HCT116 (cell line): ENCODE results near the gene FOXQ1. TPM values are rescaled to one million over a fixed set of nuclear protein-coding genes. Genes with fewer than 3 reads are reported as not detected.

Experiments
- ATAC-seq: fragments of 200-7000 bp; cut with Tn5 transposase; 2 replicates; pipeline ENCODE4 v1.9.1; 2020; ENCODE audit warnings: mild to moderate bottlenecking, moderate library complexity
- BruUV-seq: library from RNA; stranded (reverse); fragments of 400-500 nt; replicated peaks from 2 replicates; lab custom pipeline; 2021; lab: Mats Ljungman, UMichigan
- CTCF ChIA-PET: fragments of 300-600 bp; sonication (Branson Sonifier 250); formaldehyde crosslinking; loops from one replicate; lab custom pipeline; 2021; ENCODE audit warnings: antibody characterized with exemption; lab: Charles Lee
- POLR2A ChIA-PET: fragments of 300-600, 350-600 bp; sonication (Branson Sonifier 250); formaldehyde crosslinking; loops from one replicate; lab custom pipeline; 2021; ENCODE audit warnings: antibody characterized with exemption; lab: Charles Lee
- RAD21 ChIA-PET, 2 experiments: fragments of 300-600 bp; sonication (Branson Sonifier 250); formaldehyde crosslinking; loops; one replicate each; lab custom pipeline; 2023; ENCODE audit warnings: low total read pairs in 2 of 2; ENCODE audit not compliant: uncharacterized antibody in 2 of 2, unreplicated experiment in 2 of 2, low non-redundant PET in 1 of 2; lab: Charles Lee
- DNase-seq: peaks from one replicate; pipeline ENCODE4 v3.0.0-alpha.2; 2010; ENCODE audit warnings: low read depth, low spot score
- H2AFZ ChIP-seq: fragments of 200-600 bp; shearing (Covaris generic), sonication (generic); 2 replicates; pipeline ENCODE4 v1.6.1; 2017; ENCODE audit warnings: low read depth, mixed run types, mixed read lengths, antibody characterized with exemption, low read length; ENCODE audit not compliant: poor library complexity, severe bottlenecking
- H3K27ac ChIP-seq: 2 replicates; pipeline ENCODE4 v1.5.1; 2012; ENCODE audit warnings: low read depth, low read length
- H3K27me3 ChIP-seq: fragments of 200-600 bp; sonication (generic); 2 replicates; pipeline ENCODE4 v1.6.1; 2016; ENCODE audit warnings: mixed run types, low read length, mixed read lengths; ENCODE audit not compliant: insufficient read depth
- H3K36me3 ChIP-seq, 2 experiments: fragments of 200-500 bp in 1 of 2; fragments of 200-600 bp in 1 of 2; sonication (Bioruptor generic) in 1 of 2; sonication (generic) in 1 of 2; 2 replicates each; pipeline versions ENCODE4 v1.5.1 to v1.6.1; 2014 to 2016; ENCODE audit warnings: low read length in 2 of 2, inconsistent platforms in 1 of 2, mixed read lengths in 1 of 2, mixed run types in 1 of 2; ENCODE audit not compliant: insufficient read depth in 2 of 2, control insufficient read depth in 1 of 2
- H3K4me1 ChIP-seq, 2 experiments: fragments of 200-600 bp in 1 of 2; sonication (generic) in 1 of 2; 2 replicates each; pipeline versions ENCODE4 v1.5.1 to v1.6.1; 2012 to 2017; ENCODE audit warnings: low read length in 2 of 2, inconsistent platforms in 1 of 2, mild to moderate bottlenecking in 1 of 2, mixed read lengths in 1 of 2, mixed run types in 1 of 2, moderate library complexity in 1 of 2; ENCODE audit not compliant: insufficient read depth in 2 of 2, control insufficient read depth in 1 of 2
- H3K4me2 ChIP-seq: fragments of 200-600 bp; sonication (generic); 2 replicates; pipeline ENCODE4 v1.6.1; 2017; ENCODE audit warnings: mixed run types, low read length, mixed read lengths
- H3K4me3 ChIP-seq, 2 experiments: fragments of 200-600 bp in 1 of 2; sonication (generic) in 1 of 2; replicated peaks in 1 of 2; 2 replicates each; pipeline ENCODE4 v1.5.1; 2011 to 2016; ENCODE audit warnings: low read length in 2 of 2, control low read depth in 1 of 2, low read depth in 1 of 2, mild to moderate bottlenecking in 1 of 2, mixed read lengths in 1 of 2, mixed run types in 1 of 2
- H3K79me2 ChIP-seq: fragments of 200-600 bp; sonication (generic); 2 replicates; pipeline ENCODE4 v1.6.1; 2017; ENCODE audit warnings: mild to moderate bottlenecking, mixed run types, low read length, moderate library complexity, mixed read lengths; ENCODE audit not compliant: insufficient read depth
- H3K9ac ChIP-seq: fragments of 200-600 bp; sonication (generic); 2 replicates; pipeline ENCODE4 v1.6.1; 2016; ENCODE audit warnings: low read length, mixed read lengths
- H3K9me2 ChIP-seq: fragments of 200-600 bp; sonication (generic), shearing (Covaris generic); 2 replicates; pipeline ENCODE4 v1.6.1; 2017; ENCODE audit warnings: mixed run types, mild to moderate bottlenecking, moderate library complexity; ENCODE audit not compliant: insufficient read depth
- H3K9me3 ChIP-seq, 2 experiments: fragments of 200-500 bp in 1 of 2; fragments of 200-600 bp in 1 of 2; sonication (Bioruptor generic) in 1 of 2; sonication (generic) in 1 of 2; 2 replicates each; pipeline ENCODE4 v1.6.1; 2014 to 2017; ENCODE audit warnings: low read length in 2 of 2, mixed read lengths in 2 of 2, inconsistent platforms in 1 of 2, low read depth in 1 of 2, mild to moderate bottlenecking in 1 of 2, mixed run types in 1 of 2, moderate library complexity in 1 of 2; ENCODE audit not compliant: control insufficient read depth in 1 of 2, insufficient read depth in 1 of 2
- H4K20me1 ChIP-seq: fragments of 200-600 bp; sonication (generic), shearing (Covaris generic); 2 replicates; pipeline ENCODE4 v1.6.1; 2017; ENCODE audit warnings: mixed run types, mild to moderate bottlenecking, moderate library complexity; ENCODE audit not compliant: insufficient read depth
- CBX3 ChIP-seq: IDR thresholded peaks from 2 replicates; pipeline ENCODE4 v1.6.1; 2012; ENCODE audit warnings: low read depth
- CEBPB ChIP-seq: IDR thresholded peaks from 2 replicates; pipeline ENCODE4 v1.6.1; 2012; ENCODE audit warnings: low read depth
- EGR1 ChIP-seq: IDR thresholded peaks from 2 replicates; pipeline ENCODE4 v1.6.1; 2012; ENCODE audit warnings: low read depth
- ELF1 ChIP-seq: IDR thresholded peaks from 2 replicates; pipeline ENCODE4 v1.6.1; 2012; ENCODE audit warnings: low read depth, borderline replicate concordance
- EZH2 ChIP-seq: fragments of 200-600 bp; sonication (generic); IDR thresholded peaks from 2 replicates; pipeline ENCODE4 v1.6.1; 2017; ENCODE audit warnings: antibody characterized with exemption, mixed run types
- EZH2phosphoT487 ChIP-seq: fragments of 200-600 bp; IDR thresholded peaks from 2 replicates; pipeline ENCODE4 v1.6.1; 2018; ENCODE audit warnings: antibody characterized with exemption, borderline replicate concordance
- FOSL1 ChIP-seq: IDR thresholded peaks from 2 replicates; pipeline ENCODE4 v1.6.1; 2012; ENCODE audit warnings: low read depth
- JUND ChIP-seq: IDR thresholded peaks from 2 replicates; pipeline ENCODE4 v1.6.1; 2012
- MAX ChIP-seq: IDR thresholded peaks from 2 replicates; pipeline ENCODE4 v1.6.1; 2012
- POLR2A ChIP-seq: IDR thresholded peaks from 2 replicates; pipeline ENCODE4 v1.7.0; 2011; ENCODE audit warnings: borderline replicate concordance; ENCODE audit not compliant: insufficient read depth, insufficient read length; ENCODE audit errors: extremely low read depth
- POLR2AphosphoS5 ChIP-seq: IDR thresholded peaks from 2 replicates; pipeline ENCODE4 v1.6.1; 2011; ENCODE audit warnings: mild to moderate bottlenecking, low read depth, low read length, moderate library complexity
- RAD21 ChIP-seq: IDR thresholded peaks from 2 replicates; pipeline ENCODE4 v1.6.1; 2012; ENCODE audit warnings: low read depth, mild to moderate bottlenecking
- SIN3A ChIP-seq: IDR thresholded peaks from 2 replicates; pipeline ENCODE4 v1.6.1; 2012; ENCODE audit warnings: low read depth
- SP1 ChIP-seq: IDR thresholded peaks from 2 replicates; pipeline ENCODE4 v1.6.1; 2012; ENCODE audit warnings: low read depth
- TCF7L2 ChIP-seq: IDR thresholded peaks from 2 replicates; pipeline ENCODE4 v1.7.0; 2011; ENCODE audit warnings: borderline replicate concordance, inconsistent platforms; ENCODE audit not compliant: insufficient read depth, insufficient read length; ENCODE audit errors: extremely low read depth
- ZFX ChIP-seq: fragments of 450-650 bp; IDR thresholded peaks from 2 replicates; pipeline ENCODE4 v1.6.1; 2017
- ZNF274 ChIP-seq: fragments of 200-500 bp; sonication (Bioruptor generic); IDR thresholded peaks from 2 replicates; pipeline ENCODE4 v1.6.1; 2014; ENCODE audit warnings: mild to moderate bottlenecking, low read depth, low read length, inconsistent platforms
- intact Hi-C: fragments of 100-400 bp; cut with micrococcal nuclease; formaldehyde crosslinking; loops from 2 replicates; pipeline ENCODE4 v1.10.0; 2022
- total RNA-seq: library from RNA; stranded (reverse); gene quantifications from one replicate; pipeline ENCODE4 v1.2.1, GENCODE V29; 2021; ENCODE audit not compliant: unreplicated experiment

The FOXQ1 gene
- total RNA-seq, 1 experiment from 2014 or later, result 0.42 TPM

GRCh38 chr6:1278061-1278720, 33.7 kb upstream of the FOXQ1 start:
- no peak overlapping the region for H2AFZ ChIP-seq
- RAD21 ChIA-PET, result no interaction called here
- no peaks in the 10 kb centered on the region for H3K9me3 ChIP-seq
- CTCF ChIA-PET, result no interaction called here
- H3K27me3 ChIP-seq, result peaks cover 4% of the 10 kb centered on the region; the same call in 1 of the 2 replicates
- no peak overlapping the region for H3K4me2 ChIP-seq
- intact Hi-C loops, result no loop called here
- no peaks in the 10 kb centered on the region for H4K20me1 ChIP-seq
- no TSS peak for BruUV-seq
- no peak overlapping the region for H3K4me3 ChIP-seq
- H3K27ac ChIP-seq, result no peak overlapping the region
- DNase-seq, result no peak
- H3K9ac ChIP-seq, result no peak overlapping the region
- POLR2A ChIA-PET, result no interaction called here
- H3K9me2 ChIP-seq, result no peaks in the 10 kb centered on the region
- H3K36me3 ChIP-seq, result no peaks in the 10 kb centered on the region
- H3K79me2 ChIP-seq, result no peaks in the 10 kb centered on the region
- H3K4me1 ChIP-seq, result no peaks in the 10 kb centered on the region
- TF ChIP-seq EGR1, result no peak
- TF ChIP-seq SIN3A, result no peak
- TF ChIP-seq CBX3, result no peak
- no peak for TF ChIP-seq RAD21
- no peak for TF ChIP-seq EZH2
- TF ChIP-seq SP1, result no peak
- no peak for TF ChIP-seq POLR2AphosphoS5
- TF ChIP-seq TCF7L2, result no peak
- TF ChIP-seq POLR2A, result no peak
- no peak for TF ChIP-seq ZFX
- TF ChIP-seq JUND, result no peak
- no peak for TF ChIP-seq EZH2phosphoT487
- no peak for TF ChIP-seq MAX
- TF ChIP-seq CEBPB, result no peak
- TF ChIP-seq FOSL1, result no peak
- TF ChIP-seq ELF1, result no peak
- TF ChIP-seq ZNF274, result no peak
- no peak for ATAC-seq
